ENCODE results near the gene ROPN1. TPM values are rescaled to one million over a fixed set of nuclear protein-coding genes. Genes with fewer than 3 reads are reported as not detected.
"Not testable (repeated sequence)": the region's sequence is repeated elsewhere in the genome, so short reads cannot be mapped to it uniquely, and the experiment has no call there.

Gene ROPN1
- total RNA-seq, 4 donors from 2014 or later: 1.2 to 3.8 TPM; not detected in 2

DNA sequence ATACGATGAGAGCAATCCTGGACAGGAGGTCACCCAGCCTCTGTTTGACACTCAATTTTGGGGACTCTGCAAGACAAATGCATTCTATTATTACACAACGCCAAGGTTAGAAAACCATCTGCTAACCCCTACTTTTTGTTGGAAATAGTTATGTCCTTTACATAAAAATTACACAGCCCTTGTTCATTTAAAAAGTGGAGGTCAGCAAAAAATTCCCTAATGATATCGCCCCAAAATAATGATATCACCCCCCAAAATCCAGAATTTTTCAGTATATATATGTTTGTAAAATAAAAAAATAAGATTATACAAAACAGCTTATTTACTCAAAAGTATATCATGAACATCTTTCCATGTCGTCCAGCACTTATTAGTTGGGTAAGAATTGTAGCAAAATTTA lies 11.4 kb downstream of the ROPN1 start:
- no peak for TF ChIP-seq POLR2A (IDR thresholded peaks at IDR 0.05)
- 79 to 82% methylated on average over 4 of the region's 4 CpGs for WGBS, 2 donors
- intact Hi-C loops (cut with DNase I; ENCODE audit: low total_unique reads): no loop called here
- no peak overlapping the region for H3K4me3 ChIP-seq (ENCODE audit: low read depth, poor library complexity, severe bottlenecking)
- no peak for DNase-seq (ENCODE audit: low spot score in 2 of 2)

DNA sequence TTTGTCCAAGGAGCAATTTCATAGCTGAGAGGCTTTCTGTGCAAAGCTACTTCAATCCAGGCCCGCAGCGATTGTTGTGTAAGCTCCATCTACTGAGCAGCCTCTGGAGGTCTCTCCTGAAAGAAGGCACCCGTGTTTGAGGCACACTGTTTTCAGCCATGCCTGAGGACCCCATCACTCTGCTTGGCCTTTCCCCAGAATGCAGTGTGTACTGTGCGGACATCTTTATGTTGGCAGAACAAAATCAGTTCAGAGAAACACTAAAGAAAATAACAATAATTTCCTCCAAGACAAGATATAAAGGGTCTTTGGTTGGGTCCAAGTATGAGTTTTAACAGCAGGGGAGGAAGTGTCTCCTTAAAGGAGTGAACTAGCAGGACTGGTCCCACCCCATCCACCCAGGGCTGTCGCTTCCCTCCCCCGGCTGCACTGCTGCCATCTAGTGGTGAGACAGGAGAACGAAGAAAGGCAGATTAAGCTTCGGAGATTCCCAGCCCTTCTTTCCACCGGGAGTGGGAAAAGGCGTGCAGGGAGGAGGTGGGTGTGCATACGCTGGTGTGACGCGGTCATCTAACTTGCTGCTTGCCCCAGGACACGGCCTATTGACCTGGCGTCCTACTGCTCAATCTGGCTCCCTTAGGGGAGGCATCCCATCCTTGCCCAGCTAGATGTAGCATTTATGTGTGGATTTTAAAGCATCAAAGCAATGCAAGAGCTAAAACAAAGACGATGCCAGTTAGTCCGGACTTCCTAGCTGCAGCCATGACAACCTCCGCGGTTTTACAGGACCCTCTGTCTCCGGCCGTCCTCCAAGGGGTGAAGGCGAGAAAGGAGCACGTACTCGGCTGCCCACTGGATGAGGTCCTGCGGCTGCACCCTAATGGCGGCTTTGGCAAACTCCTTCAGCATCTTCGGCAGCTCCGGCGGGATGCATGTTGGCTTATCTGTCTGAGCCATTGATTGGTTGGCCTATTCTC lies 12.1 kb downstream of the ROPN1 start:
- WGBS, 2 donors: 17 to 24% methylated on average over 28 to 29 of the region's 29 CpGs
- DNase-seq (ENCODE audit: low spot score in 2 of 2); H3K4me3 ChIP-seq (ENCODE audit: low read depth, poor library complexity, severe bottlenecking); intact Hi-C loops (cut with DNase I; ENCODE audit: low total_unique reads): not testable (repeated sequence)

GRCh38 chr3:123976904-123977303 lies 15.0 kb downstream of the ROPN1 start:
- DNase-seq (ENCODE audit: low spot score in 2 of 2); intact Hi-C loops (cut with DNase I; ENCODE audit: low total_unique reads); H3K4me3 ChIP-seq (ENCODE audit: low read depth, poor library complexity, severe bottlenecking): not testable (repeated sequence)
- WGBS, 2 donors: 75 to 88% methylated on average over 7 of the region's 7 CpGs

GRCh38 chr3:123976181-123976898 lies 15.6 kb downstream of the ROPN1 start:
- intact Hi-C loops (cut with DNase I; ENCODE audit: low total_unique reads); H3K4me3 ChIP-seq (ENCODE audit: low read depth, poor library complexity, severe bottlenecking); DNase-seq (ENCODE audit: low spot score in 2 of 2): not testable (repeated sequence)
- 63 to 68% methylated on average over 4 of the region's 4 CpGs for WGBS, 2 donors

- intact Hi-C loops (cut with DNase I; ENCODE audit: low total_unique reads): not testable (repeated sequence)
- 83 to 84% methylated on average over 5 to 6 of the region's 7 CpGs for WGBS, 2 donors
Observed at GRCh38 chr3:123975030-123975429, 16.9 kb downstream of the ROPN1 start.

DNA sequence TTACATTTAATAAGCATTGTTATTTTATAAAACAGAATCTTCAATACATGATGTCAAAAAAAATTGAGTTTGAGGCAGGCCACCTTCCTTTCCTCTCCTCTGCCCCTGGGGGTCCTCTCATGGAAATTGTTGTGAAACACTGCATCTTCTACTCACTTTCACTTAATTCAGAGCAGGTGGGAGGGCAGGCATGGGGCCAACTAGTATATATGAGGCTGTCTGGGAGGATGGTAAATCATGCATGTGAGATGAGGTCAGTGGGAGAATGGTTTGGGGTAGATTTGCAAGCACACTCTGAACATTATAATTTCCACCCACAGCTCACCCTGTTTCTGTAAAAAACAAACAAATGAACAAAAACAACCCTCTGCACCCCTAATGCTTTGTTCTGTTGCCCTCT lies 20.5 kb downstream of the ROPN1 start:
- no peak overlapping the region for H3K4me3 ChIP-seq (ENCODE audit: low read depth, poor library complexity, severe bottlenecking)
- intact Hi-C loops (cut with DNase I; ENCODE audit: low total_unique reads): no loop called here
- no peak for DNase-seq (ENCODE audit: low spot score in 2 of 2)
- no peak for TF ChIP-seq POLR2A (IDR thresholded peaks at IDR 0.05)
- no peak for TF ChIP-seq CTCF (IDR thresholded peaks at IDR 0.05)

More at GRCh38 chr3:123975030-123975429, 16.9 kb downstream of the ROPN1 start:
- H3K4me3 ChIP-seq (ENCODE audit: low read depth, poor library complexity, severe bottlenecking); DNase-seq (ENCODE audit: low spot score in 2 of 2): not testable (repeated sequence)

DNA sequence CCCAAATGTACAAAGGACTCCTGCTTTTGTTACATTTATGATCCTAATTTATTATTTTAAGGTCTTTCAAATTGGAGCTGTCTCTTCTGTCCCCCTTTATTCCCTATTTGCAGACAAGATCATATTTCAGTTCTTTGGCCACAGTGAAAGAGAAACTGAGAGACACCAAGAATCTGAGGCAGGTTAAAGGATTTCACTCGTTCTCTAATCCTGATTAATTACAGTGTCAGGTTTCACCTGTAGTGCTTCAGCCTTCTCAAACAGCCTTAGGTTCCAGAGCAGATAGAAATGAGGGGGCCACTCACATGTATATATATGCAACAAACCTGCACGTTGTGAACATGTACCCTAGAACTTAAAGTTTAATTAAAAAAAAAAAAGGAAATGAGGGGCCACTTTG lies 24.7 kb downstream of the ROPN1 start:
- intact Hi-C loops (cut with DNase I; ENCODE audit: low total_unique reads); DNase-seq (ENCODE audit: low spot score in 2 of 2); H3K4me3 ChIP-seq (ENCODE audit: low read depth, poor library complexity, severe bottlenecking): not testable (repeated sequence)
- 21 to 35% methylated on average over 2 of the region's 2 CpGs for WGBS, 2 donors

GRCh38 chr3:123966799-123967198 lies 25.1 kb downstream of the ROPN1 start:
- 33 to 44% methylated on average over 1 of the region's 1 CpG for whole genome bisulfite sequencing, 2 donors
- DNase-seq (ENCODE audit: low spot score in 2 of 2); intact Hi-C loops (cut with DNase I; ENCODE audit: low total_unique reads); H3K4me3 ChIP-seq (ENCODE audit: low read depth, poor library complexity, severe bottlenecking): not testable (repeated sequence)

GRCh38 chr3:123964793-123965192 lies 27.1 kb downstream of the ROPN1 start:
- intact Hi-C loops (cut with DNase I; ENCODE audit: low total_unique reads); H3K4me3 ChIP-seq (ENCODE audit: low read depth, poor library complexity, severe bottlenecking); DNase-seq (ENCODE audit: low spot score in 2 of 2): not testable (repeated sequence)
- WGBS, 2 donors: 83 to 90% methylated on average over 1 of the region's 1 CpG

DNA sequence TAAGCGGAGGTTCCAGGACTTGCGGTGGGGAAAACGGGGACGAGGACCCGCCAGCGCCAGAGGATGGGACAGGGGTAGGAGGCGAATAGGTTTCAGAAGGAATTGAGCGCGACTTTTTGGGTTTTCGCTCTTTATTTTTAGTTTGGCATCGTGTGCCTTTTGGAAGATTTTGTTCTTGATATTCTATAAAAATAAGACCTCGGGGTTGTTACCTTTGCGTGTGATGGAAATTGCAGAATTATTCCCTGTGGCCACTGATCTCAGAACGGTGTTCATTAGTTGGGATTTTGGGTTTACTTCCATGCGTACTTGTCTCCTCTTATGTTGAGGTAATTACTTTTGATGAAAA lies 30.4 kb downstream of the ROPN1 start:
- intact Hi-C loops (cut with DNase I; ENCODE audit: low total_unique reads): no loop called here
- TF ChIP-seq POLR2A (IDR thresholded peaks at IDR 0.05) (no peak), CTCF (IDR thresholded peaks at IDR 0.05) (no peak)
- no peak for DNase-seq (ENCODE audit: low spot score in 2 of 2)
- peak overlapping the region; percentile 73 for H3K4me3 ChIP-seq (ENCODE audit: low read depth, poor library complexity, severe bottlenecking)
- 2 to 4% methylated on average over 15 of the region's 15 CpGs for WGBS, 2 donors
